ENCODE data around the gene TGDS.

Gene TGDS

DNA sequence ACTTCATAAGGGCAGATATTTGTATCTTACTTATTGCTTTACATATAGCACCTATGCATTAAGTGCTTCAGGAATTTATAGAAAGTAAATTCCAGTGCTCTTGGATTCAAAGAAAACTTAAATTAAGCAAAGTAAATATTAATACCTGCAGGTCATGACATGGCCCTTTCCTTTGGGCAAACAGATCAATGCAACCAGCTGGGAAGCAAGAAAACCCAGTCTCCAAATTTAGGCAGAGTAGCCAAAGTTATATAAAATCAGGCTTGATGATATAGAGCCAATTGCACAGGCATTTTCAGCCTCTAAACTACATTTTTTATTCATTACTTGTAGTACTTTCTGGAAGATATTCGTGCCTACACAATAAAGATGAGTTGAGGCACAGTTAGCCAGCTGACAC, 16.9 kb downstream of the TGDS start:
- no peak overlapping the region for H3K4me3 ChIP-seq (ENCODE audit: low read depth, low read length)
- no peaks in the 10 kb centered on the region for H3K27me3 ChIP-seq
- no peaks in the 10 kb centered on the region for H3K9me3 ChIP-seq
- no peaks in the 10 kb centered on the region for H3K4me1 ChIP-seq
- no peak for DNase-seq
- peaks cover 34% of the 10 kb centered on the region for H3K36me3 ChIP-seq
- TF ChIP-seq, protein P1, sequence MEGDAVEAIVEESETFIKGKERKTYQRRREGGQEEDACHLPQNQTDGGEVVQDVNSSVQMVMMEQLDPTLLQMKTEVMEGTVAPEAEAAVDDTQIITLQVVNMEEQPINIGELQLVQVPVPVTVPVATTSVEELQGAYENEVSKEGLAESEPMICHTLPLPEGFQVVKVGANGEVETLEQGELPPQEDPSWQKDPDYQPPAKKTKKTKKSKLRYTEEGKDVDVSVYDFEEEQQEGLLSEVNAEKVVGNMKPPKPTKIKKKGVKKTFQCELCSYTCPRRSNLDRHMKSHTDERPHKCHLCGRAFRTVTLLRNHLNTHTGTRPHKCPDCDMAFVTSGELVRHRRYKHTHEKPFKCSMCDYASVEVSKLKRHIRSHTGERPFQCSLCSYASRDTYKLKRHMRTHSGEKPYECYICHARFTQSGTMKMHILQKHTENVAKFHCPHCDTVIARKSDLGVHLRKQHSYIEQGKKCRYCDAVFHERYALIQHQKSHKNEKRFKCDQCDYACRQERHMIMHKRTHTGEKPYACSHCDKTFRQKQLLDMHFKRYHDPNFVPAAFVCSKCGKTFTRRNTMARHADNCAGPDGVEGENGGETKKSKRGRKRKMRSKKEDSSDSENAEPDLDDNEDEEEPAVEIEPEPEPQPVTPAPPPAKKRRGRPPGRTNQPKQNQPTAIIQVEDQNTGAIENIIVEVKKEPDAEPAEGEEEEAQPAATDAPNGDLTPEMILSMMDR (IDR thresholded peaks at IDR 0.05; ENCODE audit: low read depth, low read length): no peak

- TF ChIP-seq, protein P1 (IDR thresholded peaks at IDR 0.05; ENCODE audit: low read depth, low read length): no peak
- no peaks in the 10 kb centered on the region for H3K27me3 ChIP-seq
- H3K4me3 ChIP-seq (ENCODE audit: low read depth, low read length): no peak overlapping the region
- H3K36me3 ChIP-seq: peaks cover 28% of the 10 kb centered on the region
- H3K4me1 ChIP-seq: no peaks in the 10 kb centered on the region
- no peaks in the 10 kb centered on the region for H3K9me3 ChIP-seq
- DNase-seq: no peak
These were observed 26.3 kb downstream of the TGDS start for GRCh38 chr13:94569615-94570014.

GRCh38 chr13:94568443-94568842, 27.5 kb downstream of the TGDS start:
- TF ChIP-seq, protein P1 (IDR thresholded peaks at IDR 0.05; ENCODE audit: low read depth, low read length): no peak
- peaks cover 19% of the 10 kb centered on the region for H3K36me3 ChIP-seq
- no peaks in the 10 kb centered on the region for H3K27me3 ChIP-seq
- no peak for DNase-seq
- H3K9me3 ChIP-seq: no peaks in the 10 kb centered on the region
- no peaks in the 10 kb centered on the region for H3K4me1 ChIP-seq
- H3K4me3 ChIP-seq (ENCODE audit: low read depth, low read length): no peak overlapping the region

DNA sequence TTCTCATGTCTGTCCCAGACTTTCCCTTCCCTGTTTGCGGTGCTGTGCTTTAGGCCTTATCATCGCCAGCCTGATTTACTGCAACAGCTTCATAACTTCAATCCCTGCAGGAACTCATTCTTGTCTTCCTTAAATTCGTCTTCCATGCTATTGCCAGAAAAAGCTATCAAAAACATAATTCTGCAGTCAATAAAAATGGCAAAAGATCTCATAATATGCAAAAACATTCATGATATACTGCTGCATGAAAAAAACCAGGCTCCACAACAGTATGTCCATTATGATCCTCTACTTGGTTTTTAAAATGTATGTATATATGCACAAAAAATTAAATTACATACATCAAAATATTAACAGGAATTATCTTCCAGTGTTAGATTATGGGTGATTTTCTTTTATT, 28.4 kb downstream of the TGDS start:
- Histone ChIP-seq H3K4me3 (ENCODE audit: low read depth, low read length) (no peak overlapping the region), H3K4me1 (no peaks in the 10 kb centered on the region), H3K36me3 (peaks cover 13% of the 10 kb centered on the region), H3K9me3 (no peaks in the 10 kb centered on the region), H3K27me3 (no peaks in the 10 kb centered on the region)
- no peak for DNase-seq
- TF ChIP-seq, protein P1 (IDR thresholded peaks at IDR 0.05; ENCODE audit: low read depth, low read length): no peak

DNA sequence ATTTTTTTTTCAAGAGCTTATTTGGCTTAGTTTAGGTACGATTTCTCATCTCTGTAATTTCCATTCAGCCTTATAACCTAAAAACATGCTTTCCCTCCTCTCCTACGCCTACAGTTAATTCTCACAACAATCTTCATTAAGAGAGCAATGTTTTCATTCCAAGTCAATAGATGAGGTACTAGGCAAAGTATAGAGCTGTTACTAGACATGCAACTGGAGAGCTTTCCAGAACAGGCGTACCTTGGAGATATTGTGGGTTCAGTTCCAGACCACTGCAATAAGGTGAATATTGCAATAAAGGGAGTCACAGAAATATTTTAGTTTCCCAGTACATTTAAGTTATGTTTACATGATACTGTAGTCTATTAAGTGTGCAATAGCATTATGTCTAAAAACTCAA, 34.8 kb downstream of the TGDS start:
- Histone ChIP-seq H3K36me3 (no peaks in the 10 kb centered on the region), H3K9me3 (no peaks in the 10 kb centered on the region), H3K4me3 (ENCODE audit: low read depth, low read length) (no peak overlapping the region), H3K27me3 (no peaks in the 10 kb centered on the region), H3K4me1 (no peaks in the 10 kb centered on the region)
- DNase-seq: no peak
- TF ChIP-seq, protein P1 (IDR thresholded peaks at IDR 0.05; ENCODE audit: low read depth, low read length): no peak

DNA sequence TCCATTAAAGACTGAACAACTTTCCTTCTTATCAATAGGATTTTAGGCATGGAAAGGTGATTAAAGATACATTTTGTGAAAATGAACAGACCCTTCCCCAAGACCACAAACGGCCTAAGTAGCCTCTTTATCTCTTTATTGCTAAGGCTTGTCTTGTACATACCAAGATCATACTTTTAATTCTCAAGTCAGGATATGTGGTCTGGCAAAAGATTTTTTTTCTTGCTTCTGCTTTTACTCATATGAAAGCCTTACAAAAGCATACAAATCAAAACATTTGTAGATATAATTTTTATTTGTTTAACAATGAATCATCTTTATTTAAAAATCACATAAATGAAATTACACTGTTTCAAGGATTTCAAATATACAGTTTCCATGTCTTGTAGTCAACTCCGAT, 35.8 kb downstream of the TGDS start:
- no peak overlapping the region for H3K4me3 ChIP-seq (ENCODE audit: low read depth, low read length)
- no peaks in the 10 kb centered on the region for H3K27me3 ChIP-seq
- H3K36me3 ChIP-seq: no peaks in the 10 kb centered on the region
- no peak for DNase-seq
- H3K4me1 ChIP-seq: no peaks in the 10 kb centered on the region
- no peaks in the 10 kb centered on the region for H3K9me3 ChIP-seq
- TF ChIP-seq, protein P1 (IDR thresholded peaks at IDR 0.05; ENCODE audit: low read depth, low read length): no peak

Data from BE2C (cell line).